ENCODE data around the gene C1orf35. TPM values are rescaled to one million over a fixed set of nuclear protein-coding genes. Genes with fewer than 3 reads are reported as not detected.
"Not testable (repeated sequence)": the region's sequence is repeated elsewhere in the genome, so short reads cannot be mapped to it uniquely, and the experiment has no call there.

C1orf35 gene
- total RNA-seq, 5 donors from 2014 or later (not counting 1 experiment from before 2014, with no cell fraction given) = 19.7 to 34.0 (median 32.3) TPM

GRCh38 chr1:228112617-228113016 is 9.5 kb upstream of the C1orf35 start:
- H3K9me3 Mint-ChIP-seq = no peaks in the 10 kb centered on the region
- POLR2A ChIA-PET = no interaction called here
- H3K4me1 Mint-ChIP-seq = peaks cover 3 to 20% (median 18%) of the 10 kb centered on the region in 3 donors
- no CpG with 5 or more reads among the region's 1 CpG for WGBS (ENCODE audit: insufficient coverage)
- H3K27ac Mint-ChIP-seq = no peak overlapping the region
- no peak overlapping the region for H3K4me3 Mint-ChIP-seq
- no peak for DNase-seq
- Histone ChIP-seq H3K9me3 (no peaks in the 10 kb centered on the region), H3K36me3 (ENCODE audit: control insufficient read depth in 2 of 2, extremely low read depth in 1 of 2, insufficient read depth in 1 of 2, low read length in 1 of 2) (peaks cover 0 to 2% of the 10 kb centered on the region in 2 donors), H3K4me1 (ENCODE audit: control insufficient read depth in 1 of 2, extremely low read depth in 1 of 2, insufficient read depth in 2 of 2, low read length in 2 of 2) (peaks cover 3 to 24% of the 10 kb centered on the region in 2 experiments), H3K27ac (ENCODE audit: low read length) (no peak overlapping the region), H3K27me3 (replicated peaks in 1 of 2; ENCODE audit: control insufficient read depth in 2 of 2, extremely low read depth in 1 of 2, insufficient read depth in 2 of 2, low read length in 1 of 2) (peaks cover 0 to 6% of the 10 kb centered on the region in 2 experiments), H3K4me3 (ENCODE audit: control insufficient read depth in 1 of 2, extremely low read depth in 1 of 2, low read length in 1 of 2) (no peak overlapping the region)
- no peak for ATAC-seq (replicated peaks in 1 of 4)
- CTCF ChIA-PET = interaction anchor here in 1 of 2 donors (0.6 kb wide), 1 partner anchor 1229 kb away, joined by 3 read pairs; no protein-coding TSS in a partner anchor
- H3K36me3 Mint-ChIP-seq = no peaks in the 10 kb centered on the region
- H3K27me3 Mint-ChIP-seq = no peaks in the 10 kb centered on the region

- no peaks in the 10 kb centered on the region for H3K36me3 Mint-ChIP-seq
- Histone ChIP-seq H3K27me3 (replicated peaks in 1 of 2; ENCODE audit: control insufficient read depth in 2 of 2, extremely low read depth in 1 of 2, insufficient read depth in 2 of 2, low read length in 1 of 2) (peaks cover 0 to 6% of the 10 kb centered on the region in 2 experiments), H3K36me3 (ENCODE audit: control insufficient read depth in 2 of 2, extremely low read depth in 1 of 2, insufficient read depth in 1 of 2, low read length in 1 of 2) (peaks cover 0 to 7% of the 10 kb centered on the region in 2 donors), H3K4me3 (ENCODE audit: control insufficient read depth in 1 of 2, extremely low read depth in 1 of 2, low read length in 1 of 2) (no peak overlapping the region), H3K9me3 (no peaks in the 10 kb centered on the region), H3K27ac (ENCODE audit: low read length) (no peak overlapping the region), H3K4me1 (ENCODE audit: control insufficient read depth in 1 of 2, extremely low read depth in 1 of 2, insufficient read depth in 2 of 2, low read length in 2 of 2) (peaks cover 3 to 28% of the 10 kb centered on the region in 2 experiments)
- no peak overlapping the region for H3K4me3 Mint-ChIP-seq
- no peaks in the 10 kb centered on the region for H3K27me3 Mint-ChIP-seq
- DNase-seq = no peak
- ChIA-PET POLR2A (no interaction called here), CTCF (interaction anchor here in 1 of 2 donors (0.6 kb wide), 1 partner anchor 1230 kb away, joined by 3 read pairs; no protein-coding TSS in a partner anchor)
- H3K9me3 Mint-ChIP-seq = no peaks in the 10 kb centered on the region
- H3K4me1 Mint-ChIP-seq = peaks cover 6 to 23% (median 19%) of the 10 kb centered on the region in 3 donors
- WGBS (ENCODE audit: insufficient coverage) = 76% methylated on average over 4 of the region's 7 CpGs
- H3K27ac Mint-ChIP-seq = no peak overlapping the region
- ATAC-seq (replicated peaks in 1 of 4) = no peak
Observed at GRCh38 chr1:228112167-228112566, 9.0 kb upstream of the C1orf35 start.

- H3K27ac ChIP-seq (ENCODE audit: low read length); H3K27me3 ChIP-seq (replicated peaks in 1 of 2; ENCODE audit: control insufficient read depth in 2 of 2, extremely low read depth in 1 of 2, insufficient read depth in 2 of 2, low read length in 1 of 2); ATAC-seq (replicated peaks in 1 of 4); H3K27me3 Mint-ChIP-seq; H3K4me3 ChIP-seq (ENCODE audit: control insufficient read depth in 1 of 2, extremely low read depth in 1 of 2, low read length in 1 of 2); H3K9me3 ChIP-seq; POLR2A ChIA-PET; H3K9me3 Mint-ChIP-seq; H3K4me3 Mint-ChIP-seq; H3K27ac Mint-ChIP-seq; DNase-seq; H3K36me3 Mint-ChIP-seq: not testable (repeated sequence)
- H3K4me1 Mint-ChIP-seq = peaks cover 12 to 25% (median 20%) of the 10 kb centered on the region in 3 donors
- CTCF ChIA-PET = interaction anchor here in 1 of 2 donors (1.4 kb wide), 1 partner anchor 19 kb away, joined by 5 read pairs; no protein-coding TSS in a partner anchor
- peaks cover 0 to 16% of the 10 kb centered on the region in 2 donors for H3K36me3 ChIP-seq (ENCODE audit: control insufficient read depth in 2 of 2, extremely low read depth in 1 of 2, insufficient read depth in 1 of 2, low read length in 1 of 2)
- WGBS (ENCODE audit: insufficient coverage) = 100% methylated on average over 2 of the region's 6 CpGs
- H3K4me1 ChIP-seq (ENCODE audit: control insufficient read depth in 1 of 2, extremely low read depth in 1 of 2, insufficient read depth in 2 of 2, low read length in 2 of 2) = peaks cover 3 to 28% of the 10 kb centered on the region in 2 experiments
Observed at GRCh38 chr1:228111315-228111714, 8.2 kb upstream of the C1orf35 start.

GRCh38 chr1:228110556-228110955 is 7.4 kb upstream of the C1orf35 start:
- peaks cover 0 to 4% of the 10 kb centered on the region in 2 experiments for H3K27me3 ChIP-seq (replicated peaks in 1 of 2; ENCODE audit: control insufficient read depth in 2 of 2, extremely low read depth in 1 of 2, insufficient read depth in 2 of 2, low read length in 1 of 2)
- H3K27ac ChIP-seq (ENCODE audit: low read length) = no peak overlapping the region
- no peak for DNase-seq
- CTCF ChIA-PET = interaction anchor here in 1 of 2 donors (0.6 to 1.6 kb wide), 3 partner anchors 20 to 111 kb away, joined by 4 to 5 read pairs (median 5); partner anchors contain the start of gene ARF1
- 89% methylated on average over 4 of the region's 7 CpGs for WGBS (ENCODE audit: insufficient coverage)
- POLR2A ChIA-PET = no interaction called here
- peak overlapping the region; percentile 13 to 79 (median 34) for H3K4me3 Mint-ChIP-seq
- ATAC-seq (replicated peaks in 1 of 4) = no peak
- H3K27ac Mint-ChIP-seq = no peak overlapping the region
- H3K27me3 Mint-ChIP-seq = no peaks in the 10 kb centered on the region
- H3K4me1 ChIP-seq (ENCODE audit: control insufficient read depth in 1 of 2, extremely low read depth in 1 of 2, insufficient read depth in 2 of 2, low read length in 2 of 2) = peaks cover 3 to 28% of the 10 kb centered on the region in 2 experiments
- H3K36me3 ChIP-seq (ENCODE audit: control insufficient read depth in 2 of 2, extremely low read depth in 1 of 2, insufficient read depth in 1 of 2, low read length in 1 of 2) = peaks cover 0 to 23% of the 10 kb centered on the region in 2 donors
- no peak overlapping the region for H3K4me3 ChIP-seq (ENCODE audit: control insufficient read depth in 1 of 2, extremely low read depth in 1 of 2, low read length in 1 of 2)
- peaks cover 8% of the 10 kb centered on the region for H3K36me3 Mint-ChIP-seq
- no peaks in the 10 kb centered on the region for H3K9me3 ChIP-seq
- H3K9me3 Mint-ChIP-seq = no peaks in the 10 kb centered on the region
- peaks cover 12 to 25% (median 20%) of the 10 kb centered on the region in 3 donors for H3K4me1 Mint-ChIP-seq

- DNase-seq = no peak
- Mint-ChIP-seq H3K9me3 (no peaks in the 10 kb centered on the region), H3K4me3 (peak overlapping the region; percentile 79 to 93 (median 81)), H3K36me3 (peaks cover 8% of the 10 kb centered on the region), H3K27ac (peak overlapping the region; percentile 52 to 85), H3K4me1 (peaks cover 14 to 25% (median 20%) of the 10 kb centered on the region in 3 donors), H3K27me3 (no peaks in the 10 kb centered on the region)
- no peak for ATAC-seq (replicated peaks in 1 of 4)
- Histone ChIP-seq H3K27ac (ENCODE audit: low read length) (peak overlapping the region; percentile 83), H3K4me3 (ENCODE audit: control insufficient read depth in 1 of 2, extremely low read depth in 1 of 2, low read length in 1 of 2) (peak overlapping the region; percentile 73 to 100), H3K4me1 (ENCODE audit: control insufficient read depth in 1 of 2, extremely low read depth in 1 of 2, insufficient read depth in 2 of 2, low read length in 2 of 2) (peaks cover 3 to 29% of the 10 kb centered on the region in 2 experiments), H3K36me3 (ENCODE audit: control insufficient read depth in 2 of 2, extremely low read depth in 1 of 2, insufficient read depth in 1 of 2, low read length in 1 of 2) (peaks cover 0 to 26% of the 10 kb centered on the region in 2 donors), H3K27me3 (replicated peaks in 1 of 2; ENCODE audit: control insufficient read depth in 2 of 2, extremely low read depth in 1 of 2, insufficient read depth in 2 of 2, low read length in 1 of 2) (peaks cover 0 to 4% of the 10 kb centered on the region in 2 experiments), H3K9me3 (no peaks in the 10 kb centered on the region)
- WGBS (ENCODE audit: insufficient coverage) = 59% methylated on average over 15 of the region's 15 CpGs
- ChIA-PET POLR2A (no interaction called here), CTCF (interaction anchor here (0.5 to 1.6 kb wide), 6 partner anchors 21 to 348 kb away, joined by 3 to 7 read pairs (median 4); partner anchors contain the start of gene ARF1 (in 1 of the 2))
Observed at GRCh38 chr1:228109962-228110488, 6.9 kb upstream of the C1orf35 start.

- peak; percentile 91 to 98 (median 94) for ATAC-seq (replicated peaks in 1 of 4)
Observed at GRCh38 chr1:228109073-228109961, 6.2 kb upstream of the C1orf35 start, which contains the start of gene MRPL55. Gene MRPL55 (minus strand): TSS chr1:228109299. CDS start chr1:228108260, 1,039 bp downstream.

More at GRCh38 chr1:228109073-228109961, 6.2 kb upstream of the C1orf35 start, which contains the start of gene MRPL55:
- H3K4me1 ChIP-seq (ENCODE audit: control insufficient read depth in 1 of 2, extremely low read depth in 1 of 2, insufficient read depth in 2 of 2, low read length in 2 of 2) = peaks cover 3 to 36% of the 10 kb centered on the region in 2 experiments
- H3K4me1 Mint-ChIP-seq = peaks cover 21 to 31% (median 24%) of the 10 kb centered on the region in 3 donors
- peak; percentile 93 to 100 (median 97) for DNase-seq
- no peaks in the 10 kb centered on the region for H3K27me3 Mint-ChIP-seq
- peak within 1 kb of the TSS; percentile 85 to 87 for H3K27ac Mint-ChIP-seq
- under 1% methylated on average over 63 of the region's 66 CpGs for WGBS (ENCODE audit: insufficient coverage)
- ChIA-PET POLR2A (no interaction called here), CTCF (interaction anchor here (0.5 to 1.6 kb wide), 4 partner anchors 22 to 349 kb away, joined by 3 to 7 read pairs (median 4); partner anchors contain the start of gene ARF1 (in 1 of the 2))
- peak within 1 kb of the TSS; percentile 83 for H3K27ac ChIP-seq (ENCODE audit: low read length)
- peak within 1 kb of the TSS; percentile 79 to 93 (median 81) for H3K4me3 Mint-ChIP-seq
- H3K9me3 ChIP-seq = no peaks in the 10 kb centered on the region
- peaks cover 0 to 4% of the 10 kb centered on the region in 2 experiments for H3K27me3 ChIP-seq (replicated peaks in 1 of 2; ENCODE audit: control insufficient read depth in 2 of 2, extremely low read depth in 1 of 2, insufficient read depth in 2 of 2, low read length in 1 of 2)
- H3K36me3 ChIP-seq (ENCODE audit: control insufficient read depth in 2 of 2, extremely low read depth in 1 of 2, insufficient read depth in 1 of 2, low read length in 1 of 2) = peaks cover 0 to 26% of the 10 kb centered on the region in 2 donors
- H3K9me3 Mint-ChIP-seq = no peaks in the 10 kb centered on the region
- H3K36me3 Mint-ChIP-seq = peaks cover 8% of the 10 kb centered on the region
- H3K4me3 ChIP-seq (ENCODE audit: control insufficient read depth in 1 of 2, extremely low read depth in 1 of 2, low read length in 1 of 2) = peak within 1 kb of the TSS; percentile 86 to 100
